Left ventricle myocardium inferior (tissue), 1 donor: ENCODE results near the gene ABTB1. TPM values are rescaled to one million over a fixed set of nuclear protein-coding genes. Genes with fewer than 3 reads are reported as not detected.

ENCODE experiments used
- DNase-seq: peaks from one replicate; pipeline ENCODE4 v3.0.0-alpha.2; 2020
- H3K27ac ChIP-seq: fragments of 200-600 bp; replicated peaks from 2 replicates; pipeline ENCODE4 v1.8.0; 2021
- H3K27me3 ChIP-seq: fragments of 200-600 bp; 2 replicates; pipeline ENCODE4 v1.8.0; 2021; ENCODE audit warnings: low read depth
- H3K36me3 ChIP-seq: fragments of 200-600 bp; 2 replicates; pipeline ENCODE4 v1.8.0; 2021
- H3K4me1 ChIP-seq: fragments of 200-600 bp; 2 replicates; pipeline ENCODE4 v1.8.0; 2021
- H3K4me3 ChIP-seq: fragments of 200-600 bp; 2 replicates; pipeline ENCODE4 v1.8.0; 2021; ENCODE audit warnings: mild to moderate bottlenecking, moderate library complexity
- H3K9me3 ChIP-seq: fragments of 200-600 bp; replicated peaks from 2 replicates; pipeline ENCODE4 v1.8.0; 2021
- intact Hi-C: fragments of 100-400 bp; cut with micrococcal nuclease; formaldehyde crosslinking; loops from one replicate; pipeline ENCODE4 v1.11.0; 2022
- total RNA-seq: library from RNA; stranded (reverse); fragmentation: NEBNext Ultra II Directional; extraction: Animal tissue kit (Norgen Biotek cat#: 25700); gene quantifications from one replicate; pipeline ENCODE4 v1.2.1, GENCODE V29; 2021
- TF ChIP-seq, protein P1 (sequence below): fragments of 200-600 bp; IDR thresholded peaks from 2 replicates; pipeline ENCODE4 v1.8.0; 2021; ENCODE audit warnings: antibody characterized with exemption, mild to moderate bottlenecking, borderline replicate concordance
- donor health status: DM: no; HTN: yes; CAD: no; lungs with severe emphysema.

ABTB1 gene
- total RNA-seq, 1 donor from 2014 or later = 29.9 TPM

DNA sequence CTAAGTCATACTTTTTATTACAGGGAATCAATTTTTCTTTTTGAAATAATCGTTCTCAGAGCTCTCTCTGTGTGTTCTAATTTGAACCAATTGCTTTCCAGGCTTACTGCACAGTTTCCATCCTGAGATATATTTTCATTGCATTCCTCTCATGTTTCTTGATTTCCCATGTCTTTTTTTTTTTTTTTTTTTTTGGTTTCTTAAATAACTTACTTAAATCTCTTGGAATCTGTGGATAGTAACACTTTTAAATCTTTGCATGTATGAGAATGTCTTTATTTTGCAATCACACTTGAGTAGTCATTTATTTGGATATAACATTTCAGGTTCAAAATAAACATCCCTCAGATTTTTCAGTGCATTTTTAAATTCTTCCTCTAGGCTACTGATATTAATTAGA is 14.5 kb upstream of the ABTB1 start:
- H3K27me3 ChIP-seq = no peaks in the 10 kb centered on the region
- DNase-seq = no peak
- TF ChIP-seq, protein P1, sequence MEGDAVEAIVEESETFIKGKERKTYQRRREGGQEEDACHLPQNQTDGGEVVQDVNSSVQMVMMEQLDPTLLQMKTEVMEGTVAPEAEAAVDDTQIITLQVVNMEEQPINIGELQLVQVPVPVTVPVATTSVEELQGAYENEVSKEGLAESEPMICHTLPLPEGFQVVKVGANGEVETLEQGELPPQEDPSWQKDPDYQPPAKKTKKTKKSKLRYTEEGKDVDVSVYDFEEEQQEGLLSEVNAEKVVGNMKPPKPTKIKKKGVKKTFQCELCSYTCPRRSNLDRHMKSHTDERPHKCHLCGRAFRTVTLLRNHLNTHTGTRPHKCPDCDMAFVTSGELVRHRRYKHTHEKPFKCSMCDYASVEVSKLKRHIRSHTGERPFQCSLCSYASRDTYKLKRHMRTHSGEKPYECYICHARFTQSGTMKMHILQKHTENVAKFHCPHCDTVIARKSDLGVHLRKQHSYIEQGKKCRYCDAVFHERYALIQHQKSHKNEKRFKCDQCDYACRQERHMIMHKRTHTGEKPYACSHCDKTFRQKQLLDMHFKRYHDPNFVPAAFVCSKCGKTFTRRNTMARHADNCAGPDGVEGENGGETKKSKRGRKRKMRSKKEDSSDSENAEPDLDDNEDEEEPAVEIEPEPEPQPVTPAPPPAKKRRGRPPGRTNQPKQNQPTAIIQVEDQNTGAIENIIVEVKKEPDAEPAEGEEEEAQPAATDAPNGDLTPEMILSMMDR = no peak
- H3K4me3 ChIP-seq = no peak overlapping the region
- no peaks in the 10 kb centered on the region for H3K9me3 ChIP-seq
- intact Hi-C loops = no loop called here
- no peaks in the 10 kb centered on the region for H3K36me3 ChIP-seq
- no peak overlapping the region for H3K27ac ChIP-seq
- no peaks in the 10 kb centered on the region for H3K4me1 ChIP-seq

DNA sequence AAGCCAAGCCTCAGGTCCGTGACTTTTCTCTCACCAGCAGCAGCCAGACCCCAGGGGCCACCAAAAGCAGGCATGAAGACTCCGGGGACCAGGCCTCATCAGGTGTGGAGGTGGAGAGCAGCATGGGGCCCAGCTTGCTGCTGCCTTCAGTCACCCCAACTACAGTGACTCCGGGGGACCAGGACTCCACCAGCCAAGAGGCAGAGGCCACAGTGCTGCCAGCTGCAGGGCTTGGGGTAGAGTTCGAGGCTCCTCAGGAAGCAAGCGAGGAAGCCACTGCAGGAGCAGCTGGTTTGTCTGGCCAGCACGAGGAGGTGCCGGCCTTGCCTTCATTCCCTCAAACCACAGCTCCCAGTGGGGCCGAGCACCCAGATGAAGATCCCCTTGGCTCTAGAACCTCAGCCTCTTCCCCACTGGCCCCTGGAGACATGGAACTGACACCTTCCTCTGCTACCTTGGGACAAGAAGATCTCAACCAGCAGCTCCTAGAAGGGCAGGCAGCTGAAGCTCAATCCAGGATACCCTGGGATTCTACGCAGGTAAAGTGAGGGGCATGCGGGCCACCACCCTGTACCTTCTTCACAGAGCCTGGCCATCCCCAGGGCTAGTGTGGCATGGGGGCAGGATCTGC is 12.0 kb upstream of the ABTB1 start:
- no peak for DNase-seq
- Histone ChIP-seq H3K36me3 (no peaks in the 10 kb centered on the region), H3K27ac (no peak overlapping the region), H3K4me1 (no peaks in the 10 kb centered on the region), H3K27me3 (no peaks in the 10 kb centered on the region), H3K9me3 (no peaks in the 10 kb centered on the region), H3K4me3 (no peak overlapping the region)
- intact Hi-C loops = no loop called here
- TF ChIP-seq, protein P1 = no peak

DNA sequence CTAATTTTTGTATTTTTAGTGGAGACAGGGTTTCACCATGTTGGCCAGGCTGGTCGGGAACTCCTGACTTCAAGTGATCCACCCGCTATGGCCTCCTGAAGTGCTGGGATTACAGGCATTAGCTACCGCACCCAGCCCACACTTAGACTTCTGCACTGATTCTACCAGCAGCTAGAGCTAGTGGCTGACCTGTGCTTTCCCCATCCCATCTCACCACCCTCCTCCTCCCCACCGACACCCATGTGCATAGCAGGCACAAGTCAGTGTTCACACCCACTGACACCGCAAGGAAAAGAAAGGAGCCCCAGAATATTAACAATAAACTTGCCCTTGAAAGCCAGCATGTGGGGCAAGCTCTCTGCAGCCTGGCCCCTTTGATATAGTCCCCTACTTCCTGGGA is 11.2 kb upstream of the ABTB1 start:
- intact Hi-C loops = no loop called here
- TF ChIP-seq, protein P1 = no peak
- no peak for DNase-seq
- H3K36me3 ChIP-seq = no peaks in the 10 kb centered on the region
- H3K4me1 ChIP-seq = no peaks in the 10 kb centered on the region
- no peak overlapping the region for H3K4me3 ChIP-seq
- H3K9me3 ChIP-seq = no peaks in the 10 kb centered on the region
- peak overlapping the region; percentile 44 for H3K27ac ChIP-seq
- no peaks in the 10 kb centered on the region for H3K27me3 ChIP-seq

DNA sequence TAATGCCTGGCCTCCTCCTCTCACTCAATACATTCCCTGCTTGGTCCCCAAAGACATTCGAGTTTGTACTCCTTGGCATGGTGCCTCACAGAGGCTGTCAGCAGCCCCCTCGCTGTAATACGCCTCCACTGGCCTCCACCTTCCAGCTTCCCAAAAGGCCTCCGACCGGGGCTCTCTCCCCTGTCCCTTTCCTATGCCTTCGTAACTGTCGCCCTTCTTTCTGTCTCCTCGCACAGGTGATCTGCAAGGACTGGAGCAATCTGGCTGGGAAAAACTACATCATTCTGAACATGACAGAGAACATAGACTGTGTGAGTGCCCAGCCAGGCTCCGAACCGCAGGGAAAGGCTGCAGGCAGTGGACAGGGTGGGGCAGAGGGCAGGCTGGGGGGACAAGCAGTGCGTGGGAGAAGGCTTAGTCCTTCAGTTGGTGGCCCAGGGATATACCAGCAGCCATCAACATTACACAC is 10.7 kb upstream of the ABTB1 start:
- peak overlapping the region; percentile 44 for H3K27ac ChIP-seq
- DNase-seq = no peak
- TF ChIP-seq, protein P1 = no peak

DNA sequence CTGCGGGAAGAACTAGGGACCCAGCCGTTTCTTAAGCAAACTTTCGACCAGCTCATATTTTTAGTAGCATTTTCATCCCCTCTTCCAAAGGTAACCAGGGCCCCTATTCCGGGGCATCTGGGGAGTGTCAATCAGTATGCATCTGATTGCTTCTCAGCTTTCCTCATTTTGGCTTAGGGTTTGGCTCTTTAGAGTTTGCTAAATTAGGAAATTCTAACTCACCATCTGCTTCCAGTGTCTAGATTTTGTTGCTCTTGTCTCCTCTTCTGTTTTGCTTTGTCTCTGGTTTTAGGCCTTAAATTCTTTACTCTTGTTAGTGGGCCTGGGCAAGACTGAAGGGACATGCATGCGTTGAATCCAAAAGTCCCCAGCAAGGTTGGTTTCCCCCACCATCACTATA is 9.6 kb upstream of the ABTB1 start:
- DNase-seq = no peak
- Histone ChIP-seq H3K27ac (peak overlapping the region; percentile 44), H3K4me3 (no peak overlapping the region), H3K9me3 (no peaks in the 10 kb centered on the region), H3K36me3 (no peaks in the 10 kb centered on the region), H3K27me3 (no peaks in the 10 kb centered on the region), H3K4me1 (no peaks in the 10 kb centered on the region)
- intact Hi-C loops = no loop called here
- TF ChIP-seq, protein P1 = no peak

More for the DNA sequence above, 10.7 kb upstream of the ABTB1 start:
- Histone ChIP-seq H3K27me3 (no peaks in the 10 kb centered on the region), H3K4me3 (no peak overlapping the region), H3K9me3 (no peaks in the 10 kb centered on the region), H3K36me3 (no peaks in the 10 kb centered on the region), H3K4me1 (no peaks in the 10 kb centered on the region)
- intact Hi-C loops = no loop called here
